Heart right ventricle (tissue), 16 donors: Measurements from ENCODE around the gene CPVL. TPM values are rescaled to one million over a fixed set of nuclear protein-coding genes. Genes with fewer than 3 reads are reported as not detected.
A peak's percentile ranks its signal among the peaks of the same experiment; 100 is the strongest.

Source experiments
- ATAC-seq, 8 donors: fragments of 200-7000 bp; cut with Tn5 transposase; one replicate each; pipeline ENCODE4 v1.9.1; 2020; ENCODE audit warnings: mild to moderate bottlenecking in 8 of 8, moderate library complexity in 8 of 8, moderate number of reproducible peaks in 1 of 8
- DNase-seq, 2 donors: peaks; one replicate each; pipeline ENCODE4 v3.0.0-alpha.2; 2020
- H3K27ac ChIP-seq, 10 donors: fragments of 200-600 bp; sonication (generic) in 2 of 10; one replicate each; pipeline versions ENCODE4 v1.5.0 to v1.8.0; 2020 to 2022; ENCODE audit warnings: mild to moderate bottlenecking in 3 of 10
- H3K27me3 ChIP-seq, 7 donors: fragments of 200-600 bp; one replicate each; pipeline ENCODE4 v1.8.0; 2021 to 2022; ENCODE audit warnings: mild to moderate bottlenecking in 2 of 7
- H3K36me3 ChIP-seq, 9 donors: fragments of 200-600 bp; sonication (generic) in 1 of 9; one replicate each; pipeline versions ENCODE4 v1.5.0 to v1.8.0; 2020 to 2022; ENCODE audit warnings: mild to moderate bottlenecking in 2 of 9
- H3K4me1 ChIP-seq, 9 donors: fragments of 200-600 bp; sonication (generic) in 1 of 9; one replicate each; pipeline versions ENCODE4 v1.5.0 to v1.8.0; 2020 to 2022; ENCODE audit warnings: mild to moderate bottlenecking in 4 of 9
- H3K4me3 ChIP-seq, 10 donors: fragments of 200-600 bp; sonication (generic) in 2 of 10; one replicate each; pipeline versions ENCODE4 v1.5.0 to v1.8.0; 2020 to 2022; ENCODE audit warnings: mild to moderate bottlenecking in 7 of 10, moderate library complexity in 2 of 10
- H3K9me3 ChIP-seq, 11 donors: fragments of 200-600 bp in 10 of 11; sonication (generic) in 2 of 11; one replicate each; pipeline versions ENCODE4 v1.5.0 to v1.8.0; 2013 to 2022; ENCODE audit warnings: mild to moderate bottlenecking in 2 of 11, control low read depth in 1 of 11, moderate library complexity in 1 of 11
- CTCF ChIP-seq, 9 donors: fragments of 200-600 bp; sonication (generic) in 2 of 9; IDR thresholded peaks; one replicate each; pipeline versions ENCODE4 v1.5.0 to v1.8.0; 2021 to 2022; ENCODE audit warnings: antibody characterized with exemption in 9 of 9, mild to moderate bottlenecking in 5 of 9, moderate library complexity in 1 of 9
- WGBS, 2 donors: extraction: QIAGEN DNeasy Blood & Tissue Kit; methylation state at CpG; one replicate each; pipeline ENCODE4 v1.1.7; 2013; ENCODE audit warnings: inconsistent platforms in 1 of 2; 5-methylcytosine and 5-hydroxymethylcytosine counted together
- intact Hi-C, 10 donors: fragments of 100-400 bp; cut with DNase I; formaldehyde crosslinking; loops; one replicate each; pipeline versions ENCODE4 v1.11.1 to v1.14.2; 2022
- polyA plus RNA-seq, 2 donors: library from polyadenylated mRNA; stranded (reverse); fragments of 200-250 nt; gene quantifications; one replicate each; pipeline ENCODE4 v1.2.3, GENCODE V29; 2013
- total RNA-seq, 10 donors: library from RNA; stranded (reverse); fragmentation: NEBNext Ultra II Directional in 3 of 10; extraction: Animal tissue kit (Norgen Biotek cat#: 25700) in 3 of 10; gene quantifications; one replicate each; pipeline versions ENCODE4 v1.2.1 to v1.2.4, GENCODE V29; 2021 to 2023
- donor health status: Arrhythmogenic right ventricular cardiomyopathy.
- donor health status: ischemic (EF 13 %, LVEDD 7.1; RV severe dilation, severe dysfunction).
- donor health status: healthy with polysubstance abuse.
- donor health status: DM: no; HTN: yes; CAD: no.
- donor health status: DM: no; HTN: no; CAD: no.
- donor health status: ischemic (EF 25% LVEDD 6.9; RV normal size, moderate dysfunction).
- donor health status: ischemic (EF 25% LVEDD 5.7; RV mildly dilated, moderate dysfunction).
- donor health status: healthy.
- donor health status: DM: yes; HTN: yes; CAD: no.
- donor health status: Ischemic cardiomyopathy.
- donor health status: ischemic (EF 35%, LVEDD 5.7; RV mildly dilated, moderate dysfunction).
- donor health status: nonischemic (EF 11% LVEDD 7.7; RV severe dilation, severe dysfunction).
- donor health status: DM: yes; HTN: yes; CAD: no.
- donor health status: PGD.
- donor health status: ischemic (EF 29% LVEDD 5.4; RV normal size, mild dysfunction).
- donor health status: nonischemic (EF 23%, LVEDD 6.1; RV moderate dilation, normal function).

CPVL gene
- total and polyA plus RNA-seq, 12 donors, result 49.4 to 215 (median 93.0) TPM

- DNase-seq (no peak), ATAC-seq (no peak)
- peak overlapping the region in 1 of 10 donors; percentile 61 for H3K27ac ChIP-seq
- no peak overlapping the region for H3K4me3 ChIP-seq
- H3K9me3 ChIP-seq, result no peaks in the 10 kb centered on the region
- WGBS, 2 donors, result 68 to 73% methylated on average over 2 of the region's 2 CpGs
- peaks cover 0 to 28% (median 19%) of the 10 kb centered on the region in 7 donors for H3K27me3 ChIP-seq
- peaks cover 0 to 71% (median 10%) of the 10 kb centered on the region in 9 donors for H3K4me1 ChIP-seq
- TF ChIP-seq CTCF (IDR thresholded peaks at IDR 0.05), result no peak
- no peaks in the 10 kb centered on the region for H3K36me3 ChIP-seq
- intact Hi-C loops, result no loop called here
Measured at GRCh38 chr7:29143751-29144150, 2.6 kb downstream of the CPVL start.

- Histone ChIP-seq H3K27me3 (peaks cover 0 to 25% (median 14%) of the 10 kb centered on the region in 7 donors), H3K36me3 (no peaks in the 10 kb centered on the region), H3K4me1 (peaks cover 0 to 70% (median 0%) of the 10 kb centered on the region in 9 donors), H3K4me3 (no peak overlapping the region), H3K9me3 (no peaks in the 10 kb centered on the region), H3K27ac (peak overlapping the region in 1 of 10 donors; percentile 61)
- ATAC-seq (no peak), DNase-seq (no peak)
- intact Hi-C loops, result no loop called here
- no peak for TF ChIP-seq CTCF (IDR thresholded peaks at IDR 0.05)
- WGBS, 2 donors, result 78 to 79% methylated on average over 7 of the region's 7 CpGs
Measured at GRCh38 chr7:29142021-29142727, 4.2 kb downstream of the CPVL start.

GRCh38 chr7:29140873-29141468 is 5.4 kb downstream of the CPVL start:
- DNase-seq, result no peak
- H3K36me3 ChIP-seq, result no peaks in the 10 kb centered on the region
- 89 to 92% methylated on average over 7 of the region's 7 CpGs for WGBS, 2 donors

More at GRCh38 chr7:29140873-29141468, 5.4 kb downstream of the CPVL start:
- no peak for TF ChIP-seq CTCF (IDR thresholded peaks at IDR 0.05)
- peaks cover 0 to 6% (median 0%) of the 10 kb centered on the region in 11 donors for H3K9me3 ChIP-seq
- no peak overlapping the region for H3K4me3 ChIP-seq
- peaks cover 0 to 17% (median 7%) of the 10 kb centered on the region in 7 donors for H3K27me3 ChIP-seq
- intact Hi-C loops, result no loop called here
- H3K27ac ChIP-seq, result peak overlapping the region in 1 of 10 donors; percentile 61
- ATAC-seq, result peak in 1 of 8 donors; percentile 31
- peaks cover 0 to 73% (median 0%) of the 10 kb centered on the region in 9 donors for H3K4me1 ChIP-seq
